HCT116 (cell line): Measurements from ENCODE around the gene CNFN. TPM values are rescaled to one million over a fixed set of nuclear protein-coding genes. Genes with fewer than 3 reads are reported as not detected.

Source experiments
- ATAC-seq: fragments of 200-7000 bp; cut with Tn5 transposase; 2 replicates; pipeline ENCODE4 v1.9.1; 2020; ENCODE audit warnings: mild to moderate bottlenecking, moderate library complexity
- BruUV-seq: library from RNA; stranded (reverse); fragments of 400-500 nt; replicated peaks from 2 replicates; lab custom pipeline; 2021; lab: Mats Ljungman, UMichigan
- CTCF ChIA-PET: fragments of 300-600 bp; sonication (Branson Sonifier 250); formaldehyde crosslinking; loops from one replicate; lab custom pipeline; 2021; ENCODE audit warnings: antibody characterized with exemption; lab: Charles Lee
- POLR2A ChIA-PET: fragments of 300-600, 350-600 bp; sonication (Branson Sonifier 250); formaldehyde crosslinking; loops from one replicate; lab custom pipeline; 2021; ENCODE audit warnings: antibody characterized with exemption; lab: Charles Lee
- RAD21 ChIA-PET, 2 experiments: fragments of 300-600 bp; sonication (Branson Sonifier 250); formaldehyde crosslinking; loops; one replicate each; lab custom pipeline; 2023; ENCODE audit warnings: low total read pairs in 2 of 2; ENCODE audit not compliant: uncharacterized antibody in 2 of 2, unreplicated experiment in 2 of 2, low non-redundant PET in 1 of 2; lab: Charles Lee
- DNase-seq: peaks from one replicate; pipeline ENCODE4 v3.0.0-alpha.2; 2010; ENCODE audit warnings: low read depth, low spot score
- H2AFZ ChIP-seq: fragments of 200-600 bp; shearing (Covaris generic), sonication (generic); 2 replicates; pipeline ENCODE4 v1.6.1; 2017; ENCODE audit warnings: low read depth, mixed run types, mixed read lengths, antibody characterized with exemption, low read length; ENCODE audit not compliant: poor library complexity, severe bottlenecking
- H3K27ac ChIP-seq: 2 replicates; pipeline ENCODE4 v1.5.1; 2012; ENCODE audit warnings: low read depth, low read length
- H3K27me3 ChIP-seq: fragments of 200-600 bp; sonication (generic); 2 replicates; pipeline ENCODE4 v1.6.1; 2016; ENCODE audit warnings: mixed run types, low read length, mixed read lengths; ENCODE audit not compliant: insufficient read depth
- H3K36me3 ChIP-seq, 2 experiments: fragments of 200-500 bp in 1 of 2; fragments of 200-600 bp in 1 of 2; sonication (Bioruptor generic) in 1 of 2; sonication (generic) in 1 of 2; 2 replicates each; pipeline versions ENCODE4 v1.5.1 to v1.6.1; 2014 to 2016; ENCODE audit warnings: low read length in 2 of 2, inconsistent platforms in 1 of 2, mixed read lengths in 1 of 2, mixed run types in 1 of 2; ENCODE audit not compliant: insufficient read depth in 2 of 2, control insufficient read depth in 1 of 2
- H3K4me1 ChIP-seq, 2 experiments: fragments of 200-600 bp in 1 of 2; sonication (generic) in 1 of 2; 2 replicates each; pipeline versions ENCODE4 v1.5.1 to v1.6.1; 2012 to 2017; ENCODE audit warnings: low read length in 2 of 2, inconsistent platforms in 1 of 2, mild to moderate bottlenecking in 1 of 2, mixed read lengths in 1 of 2, mixed run types in 1 of 2, moderate library complexity in 1 of 2; ENCODE audit not compliant: insufficient read depth in 2 of 2, control insufficient read depth in 1 of 2
- H3K4me2 ChIP-seq: fragments of 200-600 bp; sonication (generic); 2 replicates; pipeline ENCODE4 v1.6.1; 2017; ENCODE audit warnings: mixed run types, low read length, mixed read lengths
- H3K4me3 ChIP-seq, 2 experiments: fragments of 200-600 bp in 1 of 2; sonication (generic) in 1 of 2; replicated peaks in 1 of 2; 2 replicates each; pipeline ENCODE4 v1.5.1; 2011 to 2016; ENCODE audit warnings: low read length in 2 of 2, control low read depth in 1 of 2, low read depth in 1 of 2, mild to moderate bottlenecking in 1 of 2, mixed read lengths in 1 of 2, mixed run types in 1 of 2
- H3K79me2 ChIP-seq: fragments of 200-600 bp; sonication (generic); 2 replicates; pipeline ENCODE4 v1.6.1; 2017; ENCODE audit warnings: mild to moderate bottlenecking, mixed run types, low read length, moderate library complexity, mixed read lengths; ENCODE audit not compliant: insufficient read depth
- H3K9ac ChIP-seq: fragments of 200-600 bp; sonication (generic); 2 replicates; pipeline ENCODE4 v1.6.1; 2016; ENCODE audit warnings: low read length, mixed read lengths
- H3K9me2 ChIP-seq: fragments of 200-600 bp; sonication (generic), shearing (Covaris generic); 2 replicates; pipeline ENCODE4 v1.6.1; 2017; ENCODE audit warnings: mixed run types, mild to moderate bottlenecking, moderate library complexity; ENCODE audit not compliant: insufficient read depth
- H3K9me3 ChIP-seq, 2 experiments: fragments of 200-500 bp in 1 of 2; fragments of 200-600 bp in 1 of 2; sonication (Bioruptor generic) in 1 of 2; sonication (generic) in 1 of 2; 2 replicates each; pipeline ENCODE4 v1.6.1; 2014 to 2017; ENCODE audit warnings: low read length in 2 of 2, mixed read lengths in 2 of 2, inconsistent platforms in 1 of 2, low read depth in 1 of 2, mild to moderate bottlenecking in 1 of 2, mixed run types in 1 of 2, moderate library complexity in 1 of 2; ENCODE audit not compliant: control insufficient read depth in 1 of 2, insufficient read depth in 1 of 2
- H4K20me1 ChIP-seq: fragments of 200-600 bp; sonication (generic), shearing (Covaris generic); 2 replicates; pipeline ENCODE4 v1.6.1; 2017; ENCODE audit warnings: mixed run types, mild to moderate bottlenecking, moderate library complexity; ENCODE audit not compliant: insufficient read depth
- EZH2 ChIP-seq: fragments of 200-600 bp; sonication (generic); IDR thresholded peaks from 2 replicates; pipeline ENCODE4 v1.6.1; 2017; ENCODE audit warnings: antibody characterized with exemption, mixed run types
- FOSL1 ChIP-seq: IDR thresholded peaks from 2 replicates; pipeline ENCODE4 v1.6.1; 2012; ENCODE audit warnings: low read depth
- JUND ChIP-seq: IDR thresholded peaks from 2 replicates; pipeline ENCODE4 v1.6.1; 2012
- RAD21 ChIP-seq: IDR thresholded peaks from 2 replicates; pipeline ENCODE4 v1.6.1; 2012; ENCODE audit warnings: low read depth, mild to moderate bottlenecking
- ZNF274 ChIP-seq: fragments of 200-500 bp; sonication (Bioruptor generic); IDR thresholded peaks from 2 replicates; pipeline ENCODE4 v1.6.1; 2014; ENCODE audit warnings: mild to moderate bottlenecking, low read depth, low read length, inconsistent platforms
- intact Hi-C: fragments of 100-400 bp; cut with micrococcal nuclease; formaldehyde crosslinking; loops from 2 replicates; pipeline ENCODE4 v1.10.0; 2022
- total RNA-seq: library from RNA; stranded (reverse); gene quantifications from one replicate; pipeline ENCODE4 v1.2.1, GENCODE V29; 2021; ENCODE audit not compliant: unreplicated experiment

The CNFN gene
- total RNA-seq, 1 experiment from 2014 or later: 13.9 TPM

DNA sequence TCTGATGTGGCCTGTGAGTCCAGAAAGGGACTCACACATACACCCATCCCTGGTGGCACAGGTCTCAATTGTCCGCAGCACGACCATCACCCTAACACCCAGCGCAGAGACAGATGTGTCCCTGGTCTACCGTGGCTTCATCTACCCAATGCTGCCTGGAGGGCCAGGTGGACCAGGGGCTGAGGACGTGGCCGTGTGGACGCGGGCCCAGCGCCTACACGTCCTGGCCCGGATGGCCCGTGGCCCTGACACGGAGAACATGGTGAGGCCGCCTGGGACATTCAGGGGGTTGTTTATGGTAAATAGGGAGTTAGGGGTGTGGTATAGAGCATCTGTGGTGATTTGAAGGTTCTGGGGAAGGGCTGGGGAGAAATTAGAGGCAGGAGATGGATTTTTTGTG, 41.9 kb downstream of the CNFN start:
- H3K4me2 ChIP-seq: no peak overlapping the region
- H3K4me1 ChIP-seq: no peaks in the 10 kb centered on the region
- RAD21 ChIA-PET: no interaction called here
- no peak overlapping the region for H2AFZ ChIP-seq
- intact Hi-C loops: no loop called here
- DNase-seq (no peak), ATAC-seq (no peak)
- H3K9me2 ChIP-seq: no peaks in the 10 kb centered on the region
- H3K4me3 ChIP-seq: no peak overlapping the region
- no peaks in the 10 kb centered on the region for H3K27me3 ChIP-seq
- no peaks in the 10 kb centered on the region for H4K20me1 ChIP-seq
- no TSS peak for BruUV-seq
- H3K9ac ChIP-seq: no peak overlapping the region
- TF ChIP-seq JUND (no peak), ZNF274 (no peak), RAD21 (no peak), FOSL1 (no peak)
- H3K9me3 ChIP-seq: no peaks in the 10 kb centered on the region
- no peak overlapping the region for H3K27ac ChIP-seq
- no peaks in the 10 kb centered on the region for H3K79me2 ChIP-seq
- no peaks in the 10 kb centered on the region; a peak in 1 of 4 replicates for H3K36me3 ChIP-seq
- CTCF ChIA-PET: no interaction called here
- POLR2A ChIA-PET: no interaction called here

- no TSS peak for BruUV-seq
- no peaks in the 10 kb centered on the region for H3K79me2 ChIP-seq
- no peak overlapping the region for H3K4me3 ChIP-seq
- ATAC-seq (no peak), DNase-seq (no peak)
- intact Hi-C loops: no loop called here
- H3K4me2 ChIP-seq: no peak overlapping the region
- H2AFZ ChIP-seq: no peak overlapping the region
- ChIA-PET POLR2A (no interaction called here), RAD21 (no interaction called here), CTCF (no interaction called here)
- TF ChIP-seq EZH2: no peak
- H3K9me3 ChIP-seq: no peaks in the 10 kb centered on the region
- no peaks in the 10 kb centered on the region for H3K27me3 ChIP-seq
- no peaks in the 10 kb centered on the region for H4K20me1 ChIP-seq
- H3K9me2 ChIP-seq: no peaks in the 10 kb centered on the region
- H3K9ac ChIP-seq: no peak overlapping the region
- no peaks in the 10 kb centered on the region for H3K4me1 ChIP-seq
- H3K27ac ChIP-seq: no peak overlapping the region
- H3K36me3 ChIP-seq: no peaks in the 10 kb centered on the region; a peak in 1 of 4 replicates
These were observed 44.8 kb downstream of the CNFN start for GRCh38 chr19:42345191-42345812.
